GM23248 (cell line): Measurements from ENCODE around the gene PEX7.

Source experiments
- EZH2 ChIP-seq: fragments of 200-600 bp; sonication (generic); IDR thresholded peaks from 2 replicates; pipeline ENCODE4 v1.6.1; 2018; ENCODE audit warnings: antibody characterized with exemption, mild to moderate bottlenecking; ENCODE audit not compliant: insufficient read depth, poor library complexity, severe bottlenecking
- EZH2phosphoT487 ChIP-seq: fragments of 200-600 bp; sonication (generic); IDR thresholded peaks from 2 replicates; pipeline ENCODE4 v1.6.1; 2018; ENCODE audit warnings: antibody characterized with exemption, moderate library complexity, mild to moderate bottlenecking, low read depth; ENCODE audit not compliant: insufficient read depth

DNA sequence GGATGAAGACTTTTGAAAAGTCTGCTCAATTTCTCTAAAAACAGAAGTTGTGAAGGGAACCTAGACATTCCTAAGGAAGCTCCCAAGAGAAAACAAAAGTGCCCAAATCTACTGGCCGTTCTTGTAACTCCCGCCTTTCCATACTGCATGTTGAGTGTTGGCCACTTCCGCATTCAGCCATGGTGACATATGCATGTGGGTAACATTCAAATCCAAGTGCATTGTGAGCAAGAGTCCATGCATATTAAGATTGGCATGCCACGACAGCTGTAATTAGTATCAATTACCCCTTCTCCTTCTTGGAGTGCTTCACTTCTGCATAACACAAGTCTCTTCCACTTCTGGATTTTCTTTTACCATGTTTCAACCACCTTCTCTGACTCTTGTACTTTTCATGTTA lies 108.1 kb downstream of the PEX7 start:
- no peak for TF ChIP-seq EZH2phosphoT487
- TF ChIP-seq EZH2, result no peak
